Fibroblast of lung (primary cell): ENCODE data around the gene EMC8.

Experiments used
- CTCF ChIP-seq, 2 donors: IDR thresholded peaks in 1 of 2; conservative IDR thresholded peaks in 1 of 2; 1 replicate in 1 of 2; 2 replicates in 1 of 2; pipeline ENCODE4 v1.5.1; 2011 to 2012; ENCODE audit warnings: low read length in 2 of 2, control low read depth in 1 of 2, inconsistent platforms in 1 of 2, low read depth in 1 of 2, mild to moderate bottlenecking in 1 of 2
- EZH2 ChIP-seq: IDR thresholded peaks from 2 replicates; pipeline ENCODE4 v1.5.1; 2012; ENCODE audit warnings: low read length, control low read depth, mild to moderate bottlenecking; ENCODE audit errors: missing control alignments

GRCh38 chr16:85838876-85839585 lies 39.7 kb upstream of the EMC8 start:
- TF ChIP-seq CTCF (conservative IDR thresholded peaks at IDR 0.05 in 1 of 2, IDR thresholded peaks at IDR 0.05 in 1 of 2; ENCODE audit: low read depth in 1 of 2, low read length in 2 of 2) = no peak
- TF ChIP-seq EZH2 = no peak
